K562 (cell line): ENCODE results near the gene FNDC1. TPM values are rescaled to one million over a fixed set of nuclear protein-coding genes. Genes with fewer than 3 reads are reported as not detected.

Source experiments
- ATAC-seq: fragments of 200-7000 bp; cut with Tn5 transposase; 3 replicates; pipeline ENCODE4 v1.9.1; 2020; ENCODE audit warnings: moderate library complexity
- BruUV-seq: library from RNA; stranded (reverse); fragments of 400-500 nt; replicated peaks from 2 replicates; lab custom pipeline; 2021; lab: Mats Ljungman, UMichigan
- CTCF ChIA-PET: fragments of 300-600 bp; formaldehyde crosslinking; extraction: SDS; loops from one replicate; lab custom pipeline; 2021; ENCODE audit warnings: low intra/inter-chr PET ratio; lab: Yijun Ruan, JAX
- POLR2A ChIA-PET: fragments of 300-600, 350-650 bp; sonication (Branson Sonifier 250); formaldehyde crosslinking; extraction: SDS; loops from one replicate; lab custom pipeline; 2021; ENCODE audit warnings: antibody characterized with exemption, inconsistent platforms; lab: Yijun Ruan, JAX
- DNase-seq, 4 experiments: peaks; one replicate each; pipeline versions ENCODE4 v3.0.0 to v3.0.0-alpha.2; 2011 to 2018; ENCODE audit warnings: low spot score in 3 of 4, mixed read lengths in 3 of 4; ENCODE audit errors: extremely low read depth in 1 of 4
- FAIRE-seq: peaks from 2 replicates; lab custom pipeline; 2011; peaks lifted over from hg19 to GRCh38; lab: Jason Lieb, UNC
- H2AFZ ChIP-seq: 2 replicates; pipeline ENCODE4 v1.6.0; 2011; ENCODE audit warnings: low read depth, low read length, control low read depth, inconsistent platforms
- H3K27ac ChIP-seq: fragments of 200-600 bp; 3 replicates; pipeline ENCODE4 v1.8.0; 2011; ENCODE audit warnings: low read depth, mild to moderate bottlenecking, control low read depth, inconsistent platforms, low read length, moderate library complexity, mixed read lengths; ENCODE audit errors: extremely low read depth
- H3K27me3 ChIP-seq, 2 experiments: fragments of 300-600 bp in 1 of 2; 2 replicates in 1 of 2; 3 replicates in 1 of 2; pipeline versions ENCODE4 v1.6.0 to v1.8.0; 2011; ENCODE audit warnings: inconsistent platforms in 2 of 2, low read length in 2 of 2, mild to moderate bottlenecking in 1 of 2, mixed read lengths in 1 of 2, moderate library complexity in 1 of 2; ENCODE audit not compliant: control insufficient read depth in 2 of 2, insufficient read depth in 2 of 2
- H3K36me3 ChIP-seq: fragments of 300-600 bp; 3 replicates; pipeline ENCODE4 v1.8.0; 2011; ENCODE audit warnings: mild to moderate bottlenecking, low read length, inconsistent platforms; ENCODE audit not compliant: control insufficient read depth, insufficient read depth
- H3K4me1 ChIP-seq, 2 experiments: fragments of 200-600 bp in 1 of 2; replicated peaks in 1 of 2; 2 replicates in 1 of 2; 3 replicates in 1 of 2; pipeline versions ENCODE4 v1.5.1 to v1.8.0; 2011; ENCODE audit warnings: inconsistent platforms in 2 of 2, low read length in 2 of 2, mild to moderate bottlenecking in 1 of 2, mixed read lengths in 1 of 2, moderate library complexity in 1 of 2; ENCODE audit not compliant: control insufficient read depth in 2 of 2, insufficient read depth in 2 of 2
- H3K4me2 ChIP-seq: 2 replicates; pipeline ENCODE4 v1.6.1; 2011; ENCODE audit warnings: low read length, control low read depth, inconsistent platforms, mixed read lengths; ENCODE audit not compliant: insufficient read depth
- H3K4me3 ChIP-seq: fragments of 200-600 bp; sonication (generic), shearing (Covaris generic); 2 replicates; pipeline ENCODE4 v1.5.1; 2016; ENCODE audit warnings: control low read depth, inconsistent platforms
- H3K79me2 ChIP-seq: fragments of 200-600 bp; 3 replicates; pipeline ENCODE4 v1.8.0; 2011; ENCODE audit warnings: low read length, inconsistent platforms; ENCODE audit not compliant: control insufficient read depth, insufficient read depth
- H3K9ac ChIP-seq, 2 experiments: 2 replicates each; pipeline versions ENCODE4 v1.6.0 to v1.6.1; 2011; ENCODE audit warnings: low read depth in 2 of 2, low read length in 2 of 2, control low read depth in 1 of 2, inconsistent platforms in 1 of 2, mild to moderate bottlenecking in 1 of 2, mixed read lengths in 1 of 2; ENCODE audit not compliant: insufficient read depth in 1 of 2
- H3K9me1 ChIP-seq: one replicate; pipeline ENCODE4 v1.6.0; 2011; ENCODE audit warnings: inconsistent platforms, mild to moderate bottlenecking, low read length, moderate library complexity; ENCODE audit not compliant: control insufficient read depth, insufficient read depth
- H3K9me3 ChIP-seq: replicated peaks from 2 replicates; pipeline ENCODE4 v1.5.1; 2011; ENCODE audit warnings: low read depth, low read length, inconsistent platforms; ENCODE audit not compliant: control insufficient read depth, insufficient read depth
- H4K20me1 ChIP-seq: replicated peaks from 2 replicates; pipeline ENCODE4 v1.6.1; 2011; ENCODE audit warnings: low read length, inconsistent platforms, mixed read lengths; ENCODE audit not compliant: control insufficient read depth, insufficient read depth
- FUS ChIP-seq: fragments of 200-400 bp; formaldehyde crosslinking; optimal IDR thresholded peaks from 2 replicates; pipeline ENCODE3; 2017; ENCODE audit warnings: low read depth, low read length
- POLR2AphosphoS5 ChIP-seq: IDR thresholded peaks from 2 replicates; pipeline ENCODE4 v1.6.1; 2011; ENCODE audit warnings: mild to moderate bottlenecking, low read depth, low read length, moderate library complexity; ENCODE audit not compliant: control insufficient read depth, insufficient read depth
- RBM39 ChIP-seq: fragments of 200-400 bp; formaldehyde crosslinking; optimal IDR thresholded peaks from 2 replicates; pipeline ENCODE3; 2018; ENCODE audit warnings: low read depth, low read length
- SIRT6 ChIP-seq: IDR thresholded peaks from one replicate; pipeline ENCODE4 v1.6.1; 2012; ENCODE audit warnings: low read depth, mild to moderate bottlenecking, control low read depth, inconsistent platforms, low read length, moderate library complexity
- SMAD1 ChIP-seq: fragments of 150-350 bp; IDR thresholded peaks from 2 replicates; pipeline ENCODE4 v1.6.1; 2014; ENCODE audit warnings: low read length, low read depth; ENCODE audit not compliant: partially characterized antibody
- SRSF3 ChIP-seq: fragments of 200-400 bp; formaldehyde crosslinking; IDR thresholded peaks from 2 replicates; pipeline ENCODE4 v1.6.1; 2016; ENCODE audit warnings: mild to moderate bottlenecking, low read length, moderate library complexity; ENCODE audit not compliant: insufficient read depth
- ZBTB26 ChIP-seq: fragments of 450-650 bp; formaldehyde crosslinking; IDR thresholded peaks from 2 replicates; pipeline ENCODE4 v1.4.0; 2022; ENCODE audit warnings: missing genetic modification characterization
- ZNF174 ChIP-seq: fragments of 250-450 bp; sonication (Bioruptor Pico); IDR thresholded peaks from 2 replicates; pipeline ENCODE4 v1.4.0; 2020; ENCODE audit warnings: mild to moderate bottlenecking
- ZNF212 ChIP-seq: fragments of 450-650 bp; formaldehyde crosslinking; IDR thresholded peaks from 2 replicates; pipeline ENCODE4 v1.4.0; 2020; ENCODE audit warnings: mild to moderate bottlenecking
- ZNF224 ChIP-seq: sonication (generic); formaldehyde crosslinking; IDR thresholded peaks from 2 replicates; pipeline ENCODE4 v1.8.0; 2022; ENCODE audit warnings: mild to moderate bottlenecking, missing genetic modification reagents
- WGBS: fragments of 100-300 bp; shearing (Covaris generic); methylation state at CpG from one replicate; pipeline ENCODE4 v1.1.6; 2016; ENCODE audit warnings: low coverage, mixed read lengths; ENCODE audit not compliant: insufficient coverage; ENCODE audit errors: missing lambda C conversion rate; 5-methylcytosine and 5-hydroxymethylcytosine counted together
- in situ Hi-C: fragments of 300-500 bp; cut with MboI; formaldehyde crosslinking; loops from 4 replicates; pipeline ENCODE4 v1.15.0; 2018; ENCODE audit warnings: inconsistent platforms, mixed read lengths
- intact Hi-C: fragments of 100-400 bp; cut with micrococcal nuclease; formaldehyde crosslinking; loops from 2 replicates; pipeline ENCODE4 v1.14.2; 2022
- polyA plus RNA-seq, 8 experiments: library from polyadenylated mRNA; depleted of rRNA in 4 of 8; stranded (reverse) in 5 of 8; unstranded in 3 of 8; fragments of >200 nt; fragmentation: Nextera tagmentation in 2 of 8; fragmentation: Illumina TruSeq in 1 of 8; extraction: Ambion mirVana in 2 of 8; extraction: Trizol in 1 of 8; gene quantifications; 2 replicates each; pipeline versions ENCODE4 v1.2.1 to v1.2.3, GENCODE V29; 2011 to 2014; ENCODE audit warnings: inconsistent platforms in 1 of 8, missing spikeins in 1 of 8
- total RNA-seq, 7 experiments: library from RNA; depleted of rRNA in 6 of 7; stranded (reverse); fragments of >200 nt in 6 of 7; fragmentation: Illumina TruSeq in 2 of 7; extraction: Trizol in 2 of 7; gene quantifications; 2 replicates each; pipeline versions ENCODE4 v1.2.1 to v1.2.3, GENCODE V29; 2011 to 2021; ENCODE audit warnings: low replicate concordance in 1 of 7
- TF ChIP-seq, protein P1 (sequence below): fragments of 200-400 bp; formaldehyde crosslinking; IDR thresholded peaks from 2 replicates; pipeline ENCODE4 v1.6.1; 2017; ENCODE audit warnings: mild to moderate bottlenecking, low read depth, low read length, moderate library complexity

FNDC1 gene
- total and polyA plus RNA-seq, 9 of the 15 experiments (the other 6 are each of a cell fraction or from before 2014, with no cell fraction given): not detected

GRCh38 chr6:159305159-159305558, 136.0 kb downstream of the FNDC1 start:
- H3K79me2 ChIP-seq: no peaks in the 10 kb centered on the region
- H3K36me3 ChIP-seq: no peaks in the 10 kb centered on the region
- no peak for FAIRE-seq
- WGBS: 0% methylated on average over 5 of the region's 5 CpGs
- no peaks in the 10 kb centered on the region for H3K4me1 ChIP-seq
- H3K9ac ChIP-seq: no peak overlapping the region
- no peaks in the 10 kb centered on the region for H4K20me1 ChIP-seq
- no peak overlapping the region for H2AFZ ChIP-seq
- intact Hi-C loops: no loop called here
- no peak for TF ChIP-seq FUS
- no peak for TF ChIP-seq POLR2AphosphoS5
- TF ChIP-seq ZNF212 (CRISPR knock-in tag): no peak
- TF ChIP-seq RBM39: no peak
- TF ChIP-seq SMAD1: no peak
- TF ChIP-seq ZNF174 (CRISPR knock-in tag): no peak
- no peak for TF ChIP-seq SIRT6
- TF ChIP-seq, protein P1, sequence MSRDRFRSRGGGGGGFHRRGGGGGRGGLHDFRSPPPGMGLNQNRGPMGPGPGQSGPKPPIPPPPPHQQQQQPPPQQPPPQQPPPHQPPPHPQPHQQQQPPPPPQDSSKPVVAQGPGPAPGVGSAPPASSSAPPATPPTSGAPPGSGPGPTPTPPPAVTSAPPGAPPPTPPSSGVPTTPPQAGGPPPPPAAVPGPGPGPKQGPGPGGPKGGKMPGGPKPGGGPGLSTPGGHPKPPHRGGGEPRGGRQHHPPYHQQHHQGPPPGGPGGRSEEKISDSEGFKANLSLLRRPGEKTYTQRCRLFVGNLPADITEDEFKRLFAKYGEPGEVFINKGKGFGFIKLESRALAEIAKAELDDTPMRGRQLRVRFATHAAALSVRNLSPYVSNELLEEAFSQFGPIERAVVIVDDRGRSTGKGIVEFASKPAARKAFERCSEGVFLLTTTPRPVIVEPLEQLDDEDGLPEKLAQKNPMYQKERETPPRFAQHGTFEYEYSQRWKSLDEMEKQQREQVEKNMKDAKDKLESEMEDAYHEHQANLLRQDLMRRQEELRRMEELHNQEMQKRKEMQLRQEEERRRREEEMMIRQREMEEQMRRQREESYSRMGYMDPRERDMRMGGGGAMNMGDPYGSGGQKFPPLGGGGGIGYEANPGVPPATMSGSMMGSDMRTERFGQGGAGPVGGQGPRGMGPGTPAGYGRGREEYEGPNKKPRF: no peak
- no peak for TF ChIP-seq ZNF224
- no peak for TF ChIP-seq ZBTB26 (CRISPR knock-in tag)
- TF ChIP-seq SRSF3: no peak
- DNase-seq: no peak
- H3K4me3 ChIP-seq: no peak overlapping the region
- no TSS peak for BruUV-seq
- no peak overlapping the region for H3K27ac ChIP-seq
- H3K4me2 ChIP-seq: no peak overlapping the region
- CTCF ChIA-PET: no interaction called here
- POLR2A ChIA-PET: interaction anchor here (0.5 kb wide), 1 partner anchor 25 kb away, joined by 3 read pairs; no protein-coding TSS in a partner anchor
- no peaks in the 10 kb centered on the region for H3K9me3 ChIP-seq
- ATAC-seq: no peak
- H3K27me3 ChIP-seq: peaks cover 3 to 10% of the 10 kb centered on the region in 2 experiments; a peak in 2 of 5 replicates
- in situ Hi-C loops: no loop called here
- H3K9me1 ChIP-seq: no peaks in the 10 kb centered on the region
